Mesenchymal stem cell (in vitro differentiated cells and primary cell): ENCODE data around the gene NFE2L1.

Experiments used
- DNase-seq: peaks from one replicate; pipeline ENCODE4 v3.0.0-alpha.2; 2013
- H2AFZ ChIP-seq: one replicate; pipeline ENCODE4 v1.6.1; 2013; ENCODE audit warnings: low read depth, mild to moderate bottlenecking, control low read depth, inconsistent platforms, low read length, moderate library complexity
- H2AK5ac ChIP-seq: 2 replicates; pipeline ENCODE4 v1.6.1; 2013; ENCODE audit warnings: low read length, moderate library complexity, mild to moderate bottlenecking, inconsistent platforms; ENCODE audit not compliant: severe bottlenecking
- H2BK120ac ChIP-seq: one replicate; pipeline ENCODE4 v1.6.1; 2013; ENCODE audit warnings: low read depth, mild to moderate bottlenecking, inconsistent platforms, low read length, moderate library complexity
- H2BK12ac ChIP-seq, 2 experiments: one replicate each; pipeline ENCODE4 v1.6.1; 2013; ENCODE audit warnings: inconsistent platforms in 2 of 2, low read length in 2 of 2, mild to moderate bottlenecking in 2 of 2, moderate library complexity in 2 of 2, control low read depth in 1 of 2
- H2BK15ac ChIP-seq: one replicate; pipeline ENCODE4 v1.6.1; 2013; ENCODE audit warnings: mild to moderate bottlenecking, low read depth, inconsistent platforms; ENCODE audit not compliant: poor library complexity, severe bottlenecking
- H2BK5ac ChIP-seq: 2 replicates; pipeline ENCODE4 v1.6.1; 2013; ENCODE audit warnings: low read depth, mild to moderate bottlenecking, low read length, control low read depth, inconsistent platforms; ENCODE audit not compliant: poor library complexity, severe bottlenecking
- H3K14ac ChIP-seq, 2 experiments: one replicate each; pipeline ENCODE4 v1.6.1; 2013; ENCODE audit warnings: inconsistent platforms in 2 of 2, low read length in 2 of 2, control low read depth in 1 of 2, mild to moderate bottlenecking in 1 of 2, moderate library complexity in 1 of 2
- H3K18ac ChIP-seq, 2 experiments: one replicate each; pipeline ENCODE4 v1.6.1; 2013; ENCODE audit warnings: inconsistent platforms in 2 of 2, low read length in 2 of 2, control low read depth in 1 of 2, low read depth in 1 of 2, mild to moderate bottlenecking in 1 of 2
- H3K23ac ChIP-seq, 2 experiments: one replicate each; pipeline ENCODE4 v1.6.1; 2013; ENCODE audit warnings: inconsistent platforms in 2 of 2, low read length in 2 of 2, mild to moderate bottlenecking in 2 of 2, moderate library complexity in 2 of 2, control low read depth in 1 of 2
- H3K27ac ChIP-seq: 2 replicates; pipeline ENCODE4 v1.5.1; 2013; ENCODE audit warnings: mild to moderate bottlenecking, moderate library complexity, low read length, control low read depth, inconsistent platforms; ENCODE audit not compliant: poor library complexity, severe bottlenecking
- H3K27me3 ChIP-seq, 2 experiments: 2 replicates each; pipeline versions ENCODE4 v1.6.1 to v1.7.0; 2013; ENCODE audit warnings: low read length in 2 of 2, mild to moderate bottlenecking in 2 of 2, moderate library complexity in 2 of 2, control low read depth in 1 of 2, inconsistent platforms in 1 of 2; ENCODE audit not compliant: control insufficient read depth in 1 of 2, insufficient read depth in 1 of 2
- H3K36me3 ChIP-seq, 2 experiments: 2 replicates each; pipeline versions ENCODE4 v1.6.1 to v1.7.0; 2013; ENCODE audit warnings: low read length in 2 of 2, control low read depth in 1 of 2, inconsistent platforms in 1 of 2, low read depth in 1 of 2, mild to moderate bottlenecking in 1 of 2; ENCODE audit not compliant: insufficient read depth in 2 of 2, control insufficient read depth in 1 of 2
- H3K4ac ChIP-seq, 2 experiments: one replicate each; pipeline ENCODE4 v1.6.1; 2013; ENCODE audit warnings: inconsistent platforms in 2 of 2, low read length in 2 of 2, mild to moderate bottlenecking in 2 of 2, moderate library complexity in 2 of 2, control low read depth in 1 of 2, low read depth in 1 of 2
- H3K4me1 ChIP-seq: 2 replicates; pipeline ENCODE4 v1.6.1; 2013; ENCODE audit warnings: low read depth, low read length, control low read depth; ENCODE audit not compliant: control insufficient read depth, insufficient read depth
- H3K4me2 ChIP-seq: 2 replicates; pipeline ENCODE4 v1.6.1; 2013; ENCODE audit warnings: low read length, mild to moderate bottlenecking, inconsistent platforms; ENCODE audit not compliant: poor library complexity, severe bottlenecking
- H3K4me3 ChIP-seq, 2 experiments: 2 replicates each; pipeline versions ENCODE4 v1.5.1 to v1.7.0; 2013; ENCODE audit warnings: low read length in 2 of 2, mild to moderate bottlenecking in 2 of 2, control low read depth in 1 of 2, low read depth in 1 of 2; ENCODE audit not compliant: insufficient read depth in 1 of 2
- H3K79me1 ChIP-seq: replicated peaks from 2 replicates; pipeline ENCODE4 v1.6.1; 2013; ENCODE audit warnings: mild to moderate bottlenecking, control low read depth, low read length, inconsistent platforms; ENCODE audit not compliant: poor library complexity, severe bottlenecking
- H3K9ac ChIP-seq: 2 replicates; pipeline ENCODE4 v1.7.0; 2013; ENCODE audit warnings: mild to moderate bottlenecking, low read length, moderate library complexity
- H3K9me3 ChIP-seq: 2 replicates; pipeline ENCODE4 v1.7.0; 2013; ENCODE audit warnings: mild to moderate bottlenecking, low read length; ENCODE audit not compliant: control insufficient read depth
- H4K8ac ChIP-seq: one replicate; pipeline ENCODE4 v1.6.1; 2013; ENCODE audit warnings: inconsistent platforms, mild to moderate bottlenecking, low read length, moderate library complexity
- H4K91ac ChIP-seq: one replicate; pipeline ENCODE4 v1.6.1; 2013; ENCODE audit warnings: mild to moderate bottlenecking, low read length, inconsistent platforms
- WGBS: methylation state at CpG from one replicate; pipeline ENCODE4 v1.1.7; 2013; ENCODE audit warnings: mixed read lengths; 5-methylcytosine and 5-hydroxymethylcytosine counted together

Gene NFE2L1

DNA sequence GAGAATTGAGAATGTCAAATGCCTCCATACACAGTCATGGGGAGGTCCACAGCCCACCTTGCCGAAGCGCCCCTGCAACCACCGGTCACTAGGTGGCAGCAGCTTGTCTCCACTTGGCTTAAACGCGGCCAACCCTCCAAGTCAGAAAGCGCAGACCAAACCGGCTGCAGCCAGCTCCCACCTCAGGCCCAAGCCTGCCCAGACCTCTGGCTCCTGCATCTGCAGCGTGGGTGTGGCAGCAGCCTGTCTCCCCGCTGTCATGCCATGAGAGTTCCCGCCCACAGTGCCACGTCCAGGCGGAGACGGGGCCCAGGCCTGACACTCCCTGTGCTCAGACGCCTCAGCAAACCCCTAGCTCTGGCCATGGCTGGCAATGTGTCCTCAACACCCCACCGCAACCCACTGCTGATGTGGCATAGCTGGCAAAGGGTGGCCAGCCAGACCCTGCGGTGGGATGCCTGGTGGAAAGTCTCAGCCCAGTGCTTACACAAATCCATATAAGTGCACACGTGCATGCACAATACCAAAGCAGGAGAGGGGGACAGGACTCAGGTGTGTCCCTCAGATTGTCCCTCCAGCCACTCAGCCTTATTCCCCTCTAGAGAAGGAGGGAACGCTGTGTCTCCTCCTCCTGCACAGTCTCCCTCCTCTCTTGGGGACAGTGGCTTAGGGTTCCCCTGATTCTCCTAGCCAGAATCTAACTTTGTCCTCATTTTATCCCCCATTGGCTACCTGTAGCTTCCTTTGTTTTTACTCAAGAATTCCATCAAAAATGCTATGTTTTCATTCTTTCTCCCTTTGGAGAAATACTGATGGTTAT lies 21.4 kb upstream of the NFE2L1 start:
- Histone ChIP-seq H3K4me3 (peak overlapping the region in 1 of 2 experiments; percentile 83), H3K23ac (peak overlapping the region in 1 of 2 experiments; percentile 20), H4K91ac (peak overlapping the region; percentile 5), H3K79me1 (no peaks in the 10 kb centered on the region), H3K9me3 (no peaks in the 10 kb centered on the region), H3K27me3 (no peaks in the 10 kb centered on the region), H3K36me3 (peaks cover 0 to 7% of the 10 kb centered on the region in 2 experiments), H3K27ac (no peak overlapping the region), H2BK5ac (no peak overlapping the region), H4K8ac (peak overlapping the region; percentile 49), H3K4ac (peak overlapping the region; percentile 64 to 88), H2BK15ac (no peak overlapping the region), H3K9ac (peak overlapping the region; percentile 85), H2BK12ac (peak overlapping the region in 1 of 2 experiments; percentile 50), H2AFZ (peak overlapping the region; percentile 19), H3K18ac (peak overlapping the region; percentile 6 to 61), H3K14ac (peak overlapping the region in 1 of 2 experiments; percentile 85), H2BK120ac (no peak overlapping the region), H2AK5ac (no peak overlapping the region), H3K4me2 (no peak overlapping the region), H3K4me1 (peaks cover 26% of the 10 kb centered on the region)
- WGBS: 25% methylated on average over 18 of the region's 18 CpGs
- peak; percentile 87 for DNase-seq

DNA sequence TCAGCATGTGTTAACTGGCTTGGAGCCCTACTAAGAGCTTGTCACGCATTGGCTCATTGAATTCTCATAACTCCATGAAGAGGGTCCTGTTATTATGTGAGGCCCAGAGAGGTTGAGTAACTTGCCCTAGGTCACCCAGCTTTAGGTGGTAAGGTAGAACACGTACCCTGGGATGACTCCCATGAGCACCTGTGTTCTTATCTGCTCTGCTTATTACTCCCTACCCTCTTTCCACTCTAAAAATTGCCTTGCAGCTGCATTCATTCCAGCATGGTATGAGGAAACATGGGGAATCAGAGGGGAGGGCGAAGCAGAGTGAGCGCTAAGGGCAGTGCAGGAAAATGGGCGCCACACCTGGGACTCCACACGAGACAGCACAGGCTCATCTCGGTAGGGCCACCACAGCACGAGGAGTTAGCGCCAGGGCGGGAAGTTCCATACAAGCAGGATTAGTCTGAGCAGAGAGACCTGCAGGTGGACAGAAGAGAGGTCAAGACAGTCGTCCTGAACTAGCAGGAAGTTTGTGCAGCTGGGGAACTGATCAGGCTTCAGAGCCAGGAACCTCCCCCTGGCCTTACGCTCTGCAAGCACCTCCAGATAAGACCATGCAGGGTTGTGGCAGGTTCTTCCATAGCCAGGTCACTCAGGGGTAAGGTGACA lies 20.7 kb upstream of the NFE2L1 start:
- H3K9ac ChIP-seq: peak overlapping the region; percentile 85
- WGBS: 92% methylated on average over 11 of the region's 12 CpGs
- no peak overlapping the region for H4K91ac ChIP-seq

DNA sequence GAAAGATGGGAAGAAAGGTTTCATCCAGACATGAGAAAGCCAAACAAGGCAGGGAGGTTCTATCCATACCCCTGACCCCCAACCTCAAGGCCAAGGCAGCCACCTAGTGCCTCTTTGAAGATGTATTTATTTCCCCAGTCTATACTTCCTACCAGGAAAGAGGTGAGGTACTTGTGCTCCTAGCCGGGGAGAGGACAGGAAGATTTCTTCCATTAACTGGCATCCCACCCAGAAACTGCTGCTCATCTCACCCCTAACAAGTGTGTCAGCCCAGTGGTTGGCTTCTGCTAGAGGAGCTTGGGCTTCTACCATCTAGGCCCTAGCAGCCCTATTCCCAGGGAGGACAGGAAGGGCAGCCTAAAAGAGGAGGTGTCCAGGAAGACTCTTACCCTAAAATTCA lies 19.4 kb upstream of the NFE2L1 start:
- Histone ChIP-seq H2BK15ac (no peak overlapping the region), H2AFZ (no peak overlapping the region)
- DNase-seq: no peak

More for the DNA sequence above, 20.7 kb upstream of the NFE2L1 start:
- Histone ChIP-seq H2BK5ac (no peak overlapping the region), H3K79me1 (no peaks in the 10 kb centered on the region), H3K27me3 (no peaks in the 10 kb centered on the region), H3K4me2 (no peak overlapping the region), H4K8ac (no peak overlapping the region), H2BK120ac (no peak overlapping the region), H3K23ac (no peak overlapping the region), H3K18ac (no peak overlapping the region), H3K27ac (no peak overlapping the region), H2BK15ac (no peak overlapping the region), H3K4me3 (no peak overlapping the region), H3K36me3 (peaks cover 5 to 14% of the 10 kb centered on the region in 2 experiments), H3K4ac (no peak overlapping the region), H3K9me3 (no peaks in the 10 kb centered on the region), H3K14ac (no peak overlapping the region), H3K4me1 (peaks cover 26% of the 10 kb centered on the region), H2AK5ac (no peak overlapping the region), H2BK12ac (peak overlapping the region in 1 of 2 experiments; percentile 29), H2AFZ (no peak overlapping the region)
- no peak for DNase-seq

DNA sequence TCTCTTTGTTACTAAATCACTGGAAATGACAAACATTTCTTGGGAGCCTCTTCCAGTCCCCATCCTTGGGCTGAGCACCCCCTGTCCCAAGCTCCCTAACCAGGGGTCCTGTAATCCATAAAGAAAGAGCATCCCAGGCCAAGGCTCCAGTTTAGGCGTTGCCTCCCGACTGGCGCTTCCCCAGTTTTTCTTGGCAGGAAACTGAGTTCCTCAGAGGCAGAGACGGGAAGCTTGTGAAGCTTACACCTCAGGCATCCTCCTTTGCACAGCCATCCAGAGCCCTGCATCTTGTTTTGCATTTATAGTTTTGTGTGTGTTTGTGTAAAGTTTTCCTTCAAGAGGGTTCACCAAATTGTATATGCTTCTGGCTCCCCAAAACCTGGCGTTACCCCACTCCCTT lies 17.6 kb upstream of the NFE2L1 start:
- Histone ChIP-seq H3K23ac (no peak overlapping the region), H2BK12ac (no peak overlapping the region), H3K14ac (no peak overlapping the region), H3K4me3 (no peak overlapping the region), H3K27ac (no peak overlapping the region), H2AFZ (no peak overlapping the region), H4K91ac (no peak overlapping the region), H3K4me1 (peaks cover 9% of the 10 kb centered on the region), H3K79me1 (no peaks in the 10 kb centered on the region), H3K27me3 (no peaks in the 10 kb centered on the region), H3K4me2 (no peak overlapping the region), H2AK5ac (no peak overlapping the region), H2BK120ac (no peak overlapping the region), H3K36me3 (peaks cover 14 to 36% of the 10 kb centered on the region in 2 experiments), H2BK5ac (no peak overlapping the region), H4K8ac (no peak overlapping the region), H3K9ac (peak overlapping the region; percentile 55), H2BK15ac (no peak overlapping the region), H3K4ac (no peak overlapping the region), H3K9me3 (no peaks in the 10 kb centered on the region), H3K18ac (no peak overlapping the region)
- DNase-seq: no peak
- WGBS: 78% methylated on average over 4 of the region's 5 CpGs

More for the DNA sequence above, 19.4 kb upstream of the NFE2L1 start:
- WGBS: 100% methylated on average over 1 of the region's 1 CpG
- Histone ChIP-seq H2BK12ac (no peak overlapping the region), H3K14ac (no peak overlapping the region), H3K23ac (no peak overlapping the region), H3K4ac (no peak overlapping the region), H3K4me3 (no peak overlapping the region), H2AK5ac (no peak overlapping the region), H4K91ac (no peak overlapping the region), H3K4me2 (no peak overlapping the region), H3K36me3 (peaks cover 12 to 27% of the 10 kb centered on the region in 2 experiments), H3K27ac (no peak overlapping the region), H3K27me3 (no peaks in the 10 kb centered on the region), H3K4me1 (peaks cover 20% of the 10 kb centered on the region), H3K79me1 (no peaks in the 10 kb centered on the region), H3K9ac (no peak overlapping the region), H2BK120ac (no peak overlapping the region), H4K8ac (no peak overlapping the region), H2BK5ac (no peak overlapping the region), H3K9me3 (no peaks in the 10 kb centered on the region), H3K18ac (no peak overlapping the region)
